Measurements from ENCODE around the gene IL4I1.

Gene IL4I1

GRCh38 chr19:49924004-49924880 lies 27.6 kb upstream of the IL4I1 start:
- DNase-seq: no peak

- no peak for DNase-seq
Observed at GRCh38 chr19:49923055-49924003, 26.6 kb upstream of the IL4I1 start.

- DNase-seq: no peak
Observed at GRCh38 chr19:49921871-49922795, 25.4 kb upstream of the IL4I1 start.

- no peak for DNase-seq
Observed at GRCh38 chr19:49920624-49921363, 24.1 kb upstream of the IL4I1 start.

- DNase-seq: no peak
Observed at GRCh38 chr19:49918089-49918488, 21.4 kb upstream of the IL4I1 start.

- DNase-seq: no peak
Observed at GRCh38 chr19:49916839-49917733, 20.4 kb upstream of the IL4I1 start.

GRCh38 chr19:49915271-49915670 lies 18.6 kb upstream of the IL4I1 start:
- no peak for DNase-seq

- DNase-seq: no peak
Observed at GRCh38 chr19:49913720-49914119, 17.0 kb upstream of the IL4I1 start.

GRCh38 chr19:49912965-49913685 lies 16.4 kb upstream of the IL4I1 start:
- no peak for DNase-seq

- no peak for DNase-seq
Observed at GRCh38 chr19:49911381-49912145, 14.9 kb upstream of the IL4I1 start.

- DNase-seq: no peak
Observed at GRCh38 chr19:49910179-49910578, 13.5 kb upstream of the IL4I1 start.

GRCh38 chr19:49908480-49909420 lies 12.1 kb upstream of the IL4I1 start:
- DNase-seq: no peak

- DNase-seq: no peak
Observed at GRCh38 chr19:49907745-49908446, 11.2 kb upstream of the IL4I1 start.

- DNase-seq: no peak
Observed at GRCh38 chr19:49906879-49907564, 10.3 kb upstream of the IL4I1 start.

GRCh38 chr19:49904136-49904535 lies 7.4 kb upstream of the IL4I1 start:
- no peak for DNase-seq

GRCh38 chr19:49895566-49896297 lies 955 bp downstream of the IL4I1 start:
- no peak for DNase-seq
